GM20431 (cell line): Measurements from ENCODE around the gene GOLGA3.
"Not testable (repeated sequence)": the region's sequence is repeated elsewhere in the genome, so short reads cannot be mapped to it uniquely, and the experiment has no call there.

Source experiments
- in situ Hi-C: fragments of 300-500 bp; cut with MseI, MboI; formaldehyde crosslinking; loops from one replicate; pipeline ENCODE4 v1.15.0; 2020; ENCODE audit warnings: low sequenced_read_pairs; ENCODE audit not compliant: unreplicated experiment

GOLGA3 gene

DNA sequence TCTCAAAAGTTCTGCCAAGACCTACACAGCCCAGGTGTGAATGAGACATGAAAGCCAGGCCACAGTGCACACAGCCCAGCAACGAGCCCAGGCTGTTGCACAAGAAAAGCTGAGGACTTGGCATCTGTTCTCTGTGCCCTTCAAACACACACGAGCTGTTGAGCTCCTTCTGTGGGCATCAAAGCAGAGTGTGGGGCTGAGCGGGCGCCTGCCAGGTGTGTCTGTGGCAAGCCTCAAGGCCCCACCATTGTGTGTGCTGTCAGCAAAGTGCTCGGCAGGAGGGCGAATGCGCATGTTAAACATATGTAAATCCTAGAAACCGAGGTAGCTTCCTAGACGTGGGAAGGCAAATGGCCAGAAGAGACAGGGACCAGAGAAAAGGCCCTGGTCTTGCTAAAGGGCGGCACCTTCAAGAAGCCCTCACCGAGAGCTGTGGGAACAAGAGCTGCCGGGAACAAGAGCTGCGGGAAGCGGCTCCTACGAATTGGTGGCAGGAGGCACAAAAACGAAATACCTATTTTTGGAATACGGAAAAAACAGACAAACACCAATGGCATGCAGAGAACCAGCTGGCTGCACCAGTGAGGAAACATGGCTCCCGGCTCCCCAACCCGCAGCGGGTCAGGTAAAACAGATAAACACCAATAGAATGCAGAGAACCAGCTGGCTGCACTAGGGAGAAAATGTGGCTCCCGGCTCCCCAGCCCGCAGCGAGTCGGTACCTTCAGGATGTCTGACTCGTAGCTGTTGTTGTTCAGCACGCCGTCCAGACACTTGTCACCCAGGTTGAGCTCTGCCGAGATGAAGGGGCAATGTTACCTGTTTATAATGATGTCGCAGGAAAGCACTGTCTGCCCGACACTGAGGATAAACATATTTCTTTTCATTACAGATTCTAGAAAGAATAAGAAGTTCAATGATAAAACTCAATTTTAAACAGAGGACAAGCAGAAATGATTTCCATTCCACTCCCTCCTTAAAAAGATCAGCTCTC, 19.0 kb upstream of the GOLGA3 start:
- in situ Hi-C loops = no loop called here

DNA sequence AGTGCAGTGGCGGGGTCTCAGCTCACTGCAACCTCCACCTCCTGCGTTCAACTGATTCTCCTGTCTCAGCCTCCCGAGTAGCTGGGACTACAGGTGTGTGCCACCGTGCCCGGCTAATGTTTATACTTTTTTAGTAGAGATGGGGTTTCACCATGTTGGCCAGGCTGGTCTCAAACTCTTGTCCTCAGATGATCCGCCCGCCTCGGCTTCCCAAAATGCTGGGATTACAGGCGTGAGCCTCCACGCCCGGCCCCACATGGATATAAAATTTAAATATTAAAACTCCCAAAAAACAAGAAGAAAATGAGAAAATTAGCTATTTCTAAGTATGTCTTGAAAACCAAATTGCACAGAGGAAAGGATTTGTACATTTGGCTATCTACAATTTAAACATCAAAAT, 16.0 kb upstream of the GOLGA3 start:
- in situ Hi-C loops = not testable (repeated sequence)

DNA sequence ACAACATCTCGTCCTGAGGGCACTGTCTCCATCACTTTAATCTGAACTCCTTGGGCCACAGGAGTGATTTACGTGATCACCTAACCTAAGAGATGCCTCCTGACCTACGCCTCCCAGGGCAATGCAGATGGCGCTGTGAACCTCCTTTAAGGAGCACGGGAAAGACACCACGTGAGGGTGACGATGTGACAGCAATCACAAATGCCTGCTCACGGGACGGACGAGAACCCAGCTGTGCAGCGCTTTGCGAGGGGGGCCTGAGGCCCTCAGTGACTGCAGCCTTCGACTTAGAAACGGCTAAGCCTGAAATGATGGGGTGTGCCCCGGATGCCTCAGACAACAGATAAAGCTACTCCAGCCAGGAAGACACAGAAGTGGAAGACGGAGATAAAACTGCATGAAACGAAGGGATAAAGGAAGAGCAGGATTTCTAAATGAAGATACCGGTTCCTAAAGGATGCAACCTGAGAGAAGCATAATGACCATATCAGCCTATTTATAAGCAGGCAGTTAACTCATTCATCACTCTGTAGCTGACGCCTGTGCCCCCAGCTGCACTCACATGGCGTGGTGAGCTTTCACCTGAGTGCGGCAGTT, 13.9 kb upstream of the GOLGA3 start:
- in situ Hi-C loops = no loop called here

DNA sequence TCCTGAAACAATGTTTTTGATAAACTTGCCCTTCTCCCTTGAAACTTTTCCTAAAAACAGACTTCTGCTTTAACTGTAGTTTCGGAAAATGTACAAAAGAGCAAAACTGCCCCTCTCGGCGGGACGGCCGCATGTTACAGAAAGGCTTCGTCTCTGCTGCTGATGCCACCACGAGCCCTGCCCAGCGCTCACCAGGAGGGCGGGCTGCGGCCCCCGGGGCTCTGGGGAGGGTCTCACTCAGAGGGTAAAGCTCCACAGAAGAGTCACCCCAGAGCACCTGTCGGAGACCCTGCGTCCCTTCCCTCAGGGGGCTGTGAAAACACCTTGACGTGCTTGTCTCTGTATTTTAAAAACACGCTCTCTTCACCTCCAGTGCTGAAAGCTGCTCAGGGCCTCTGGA, 12.5 kb upstream of the GOLGA3 start:
- in situ Hi-C loops = no loop called here

DNA sequence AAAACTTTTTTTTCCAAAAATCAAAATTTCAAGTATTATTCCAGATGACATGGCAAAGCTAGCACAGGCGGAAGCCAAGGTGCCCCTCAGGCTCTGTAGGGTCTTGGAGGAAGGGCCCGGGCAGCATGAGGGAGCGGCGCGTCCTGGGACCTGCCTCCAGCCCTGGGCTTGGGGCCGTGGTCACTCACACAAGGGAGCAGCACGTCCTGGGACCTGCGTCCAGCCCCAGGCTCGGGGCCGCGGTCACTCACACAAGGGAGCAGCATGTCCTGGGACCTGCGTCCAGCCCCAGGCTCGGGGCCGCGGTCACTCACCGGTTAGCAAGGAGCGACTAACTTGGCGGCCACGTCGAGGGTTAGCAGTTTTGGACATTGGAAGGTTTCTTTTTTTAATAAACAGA, 11.9 kb upstream of the GOLGA3 start:
- in situ Hi-C loops = no loop called here

DNA sequence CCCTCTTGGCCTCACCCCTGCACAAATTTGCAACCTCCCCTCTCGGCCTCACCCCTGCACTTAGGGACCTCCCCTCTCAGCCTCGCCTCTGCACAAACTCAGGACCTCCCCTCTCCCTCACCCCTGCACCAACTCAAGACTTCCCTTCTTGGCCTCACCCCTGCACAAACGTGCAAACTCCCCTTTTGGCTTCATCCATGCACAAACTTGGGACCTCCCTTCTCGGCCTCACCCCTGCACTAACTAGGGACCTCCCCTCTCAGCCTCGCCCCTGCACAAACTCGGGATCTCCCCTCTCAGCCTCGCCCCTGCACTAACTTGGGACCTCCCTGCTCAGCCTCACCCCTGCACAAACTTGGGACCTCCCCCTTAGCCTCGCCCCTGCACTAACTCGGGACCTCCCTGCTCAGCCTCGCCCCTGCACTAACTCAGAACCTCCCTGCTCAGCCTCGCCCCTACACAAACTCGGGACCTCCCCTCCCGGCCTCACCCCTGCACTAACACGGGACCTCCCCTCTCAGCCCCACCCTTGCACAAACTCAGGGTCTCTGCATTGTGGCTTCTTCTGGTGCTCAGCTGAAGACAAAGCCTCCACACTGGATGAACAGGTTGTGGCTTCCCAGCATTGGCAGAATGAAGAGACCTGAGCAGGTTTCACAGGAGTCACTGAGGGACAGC, 11.0 kb upstream of the GOLGA3 start:
- in situ Hi-C loops = no loop called here

DNA sequence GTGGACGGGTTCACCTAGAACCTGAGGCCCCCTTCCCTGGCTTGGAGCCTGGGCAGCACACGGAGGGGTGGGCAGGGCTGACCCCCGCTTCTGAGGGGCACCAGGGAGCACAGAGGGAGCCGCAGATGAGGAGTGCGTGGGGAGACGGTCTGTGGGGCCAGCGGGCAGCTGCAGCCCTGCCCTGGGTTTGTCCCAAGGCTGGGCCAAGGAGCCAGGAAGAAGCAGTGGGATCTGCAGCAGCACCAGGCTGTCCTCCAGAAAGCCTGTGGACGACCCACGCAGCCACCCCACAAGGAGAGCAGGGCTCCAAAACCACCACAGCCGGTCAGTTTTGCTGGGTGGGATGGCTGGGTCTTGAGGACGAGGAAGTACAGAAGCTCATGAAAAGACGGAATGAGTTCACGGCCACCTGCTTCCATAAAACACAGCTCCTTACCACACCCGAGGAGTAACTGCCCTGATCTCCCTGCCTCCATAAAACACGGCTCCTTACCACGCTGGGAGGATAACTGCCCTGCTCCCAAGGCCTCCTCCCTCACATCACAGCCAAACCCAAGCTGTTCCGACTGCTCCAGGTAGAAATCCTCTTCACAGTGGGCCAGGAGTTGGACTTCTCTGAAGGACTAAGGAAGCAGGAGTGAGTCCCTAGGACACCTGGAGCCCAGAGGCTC, 9.9 kb upstream of the GOLGA3 start:
- in situ Hi-C loops = no loop called here

DNA sequence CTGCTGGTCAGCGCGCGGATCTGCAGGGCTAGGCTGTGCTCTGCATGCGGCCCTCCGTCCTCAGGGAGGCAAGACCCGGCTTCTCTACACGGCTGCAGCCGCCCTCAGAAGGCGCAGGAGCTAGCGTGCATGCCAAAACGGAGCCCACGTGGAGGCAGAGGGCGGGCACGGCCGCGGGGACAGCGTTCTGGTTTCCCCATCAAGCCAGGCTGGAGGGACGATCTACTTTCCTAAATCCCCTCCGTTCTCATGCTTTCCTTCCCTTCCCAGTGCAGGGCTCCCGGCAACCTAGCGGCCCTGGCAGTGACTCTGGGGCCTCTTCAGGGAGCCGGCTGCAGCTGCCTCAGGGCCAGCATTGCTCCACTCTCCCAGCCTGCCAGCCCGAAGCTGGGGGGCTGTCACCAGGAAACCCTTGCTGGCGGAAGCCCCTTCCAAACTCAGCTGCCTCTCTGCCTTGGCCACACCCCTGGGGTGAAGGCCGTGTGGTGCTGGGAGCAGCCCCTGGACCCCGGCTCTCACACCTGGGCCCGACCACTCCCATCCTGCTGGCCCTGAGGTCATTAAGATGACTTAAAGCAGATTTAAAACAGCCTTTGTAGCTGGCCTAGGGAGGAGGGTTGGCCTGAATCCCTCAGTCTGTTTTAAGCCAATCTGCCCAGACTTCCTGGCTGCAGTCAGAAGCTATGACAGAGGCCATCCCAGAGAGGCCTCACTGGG, 9.2 kb upstream of the GOLGA3 start:
- in situ Hi-C loops = no loop called here

DNA sequence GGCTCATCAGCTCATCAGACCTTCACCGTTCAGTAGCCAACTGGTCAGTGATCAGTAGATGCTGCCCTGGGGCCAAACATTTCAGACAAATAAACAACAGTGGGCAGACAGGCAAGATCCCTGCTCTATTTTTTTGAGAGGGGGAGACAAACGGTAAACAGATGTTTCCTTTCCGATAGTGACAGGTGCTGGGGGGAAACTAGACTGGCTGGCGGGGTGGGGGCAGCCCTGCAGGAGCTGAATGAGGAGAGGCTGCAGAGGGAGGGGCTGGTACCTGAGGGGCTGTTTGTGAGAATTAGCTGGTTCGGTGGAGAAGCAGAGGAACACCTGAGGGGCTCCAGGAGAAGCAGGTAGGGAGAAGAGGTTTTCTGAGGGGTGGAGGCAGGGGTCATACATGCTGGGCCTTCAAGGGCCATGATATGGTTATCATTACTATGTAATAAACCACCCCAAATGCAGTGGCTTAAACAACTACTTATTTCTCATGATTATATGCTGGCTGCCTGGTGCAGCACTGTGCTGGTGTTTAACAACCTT, 8.2 kb upstream of the GOLGA3 start:
- in situ Hi-C loops = no loop called here

DNA sequence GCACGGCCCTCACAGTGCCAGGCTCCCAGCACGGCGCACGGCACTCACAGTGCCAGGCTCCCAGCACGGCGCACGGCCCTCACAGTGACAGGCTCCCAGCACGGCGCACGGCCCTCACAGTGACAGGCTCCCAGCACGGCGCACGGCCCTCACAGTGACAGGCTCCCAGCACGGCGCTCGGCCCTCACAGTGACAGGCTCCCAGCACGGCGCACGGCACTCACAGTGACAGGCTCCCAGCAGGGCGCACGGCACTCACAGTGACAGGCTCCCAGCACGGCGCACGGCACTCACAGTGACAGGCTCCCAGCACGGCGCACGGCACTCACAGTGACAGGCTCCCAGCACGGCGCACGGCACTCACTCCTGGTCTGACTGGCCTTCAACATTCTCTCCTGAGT, 7.6 kb upstream of the GOLGA3 start:
- in situ Hi-C loops = not testable (repeated sequence)

DNA sequence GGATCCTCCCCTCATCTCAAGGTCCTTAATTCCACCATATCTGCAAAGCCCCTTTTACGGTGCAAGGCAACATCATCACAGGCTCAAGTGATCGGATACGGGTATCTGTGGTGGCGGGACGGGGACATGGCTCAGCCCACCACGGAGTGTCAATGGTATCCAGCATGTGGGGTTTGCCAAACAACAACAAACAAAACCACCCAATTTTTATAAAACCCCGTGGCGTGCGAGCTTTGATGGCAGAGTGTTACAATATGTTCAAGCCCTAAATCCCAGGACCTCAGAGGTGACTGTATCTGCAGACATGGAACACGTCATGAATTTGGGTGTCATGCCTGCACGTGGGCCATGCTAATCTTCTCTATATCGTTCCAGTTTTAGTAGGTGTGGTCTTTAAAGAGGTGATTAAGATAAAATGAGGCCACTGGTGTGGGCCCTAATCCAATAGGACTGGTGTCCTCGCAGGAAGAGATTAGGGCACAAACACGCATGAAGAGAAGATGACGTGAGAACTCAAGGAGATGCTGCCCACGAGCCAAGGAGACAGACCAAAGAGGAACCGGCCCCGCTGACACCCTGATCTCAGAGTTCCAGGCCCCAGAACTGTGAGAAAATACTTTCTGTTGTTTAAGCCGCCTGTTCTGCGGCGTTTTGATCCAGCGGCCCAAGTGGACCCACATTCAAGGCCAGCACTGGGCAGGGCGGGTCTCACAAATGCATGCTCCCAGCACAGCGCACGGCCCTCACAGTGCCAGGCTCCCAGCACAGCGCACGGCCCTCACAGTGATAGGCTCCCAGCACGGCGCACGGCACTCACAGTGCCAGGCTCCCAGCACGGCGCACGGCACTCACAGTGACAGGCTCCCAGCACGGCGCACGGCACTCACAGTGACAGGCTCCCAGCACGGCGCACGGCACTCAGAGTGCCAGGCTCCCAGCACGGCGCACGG, 6.7 kb upstream of the GOLGA3 start:
- in situ Hi-C loops = no loop called here

DNA sequence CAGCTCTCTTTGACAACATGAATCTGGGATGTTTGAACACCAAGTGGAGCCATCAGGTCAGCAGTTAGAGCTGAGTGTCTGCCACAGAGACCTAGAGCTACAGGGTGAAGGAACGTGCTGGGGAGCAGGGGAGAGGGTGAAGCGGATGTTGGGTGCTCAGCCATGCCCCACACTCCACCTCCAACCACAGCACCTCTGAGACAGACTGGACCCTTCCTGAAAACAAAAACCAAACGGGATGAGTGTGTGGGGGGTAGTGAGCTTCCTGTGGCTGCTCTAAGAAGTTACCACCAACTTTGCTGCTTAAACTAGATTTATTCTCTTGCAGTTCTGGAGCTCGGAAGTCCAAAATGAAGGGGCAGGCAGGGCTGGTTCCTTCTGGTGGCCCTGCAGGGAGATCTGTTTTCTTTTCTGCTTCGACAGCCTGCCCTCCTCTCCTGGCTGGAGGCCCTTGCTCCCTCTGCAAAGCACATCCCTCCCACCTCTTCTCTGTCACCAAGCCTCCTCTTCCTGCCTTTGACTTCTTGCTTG, 5.6 kb upstream of the GOLGA3 start:
- in situ Hi-C loops = no loop called here

DNA sequence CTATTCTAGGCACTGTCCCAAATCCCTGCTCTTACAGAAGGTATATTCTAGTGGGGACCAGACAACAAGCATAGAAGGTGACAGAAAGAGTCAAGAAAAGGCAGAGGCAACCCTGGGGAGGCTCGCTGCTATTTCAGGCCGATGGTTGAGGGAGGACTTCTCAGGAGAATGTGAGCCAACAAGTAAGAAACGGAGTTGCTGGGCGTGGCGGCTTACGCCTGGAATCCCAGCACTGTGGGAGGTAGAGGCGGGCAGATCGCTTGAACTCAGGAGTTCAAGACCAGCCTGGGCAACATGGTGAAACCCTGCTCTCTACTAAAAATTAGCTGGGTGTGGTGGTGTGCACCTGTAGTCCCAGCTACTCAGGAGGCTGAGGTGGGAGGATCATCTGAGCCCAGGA, 4.7 kb upstream of the GOLGA3 start:
- in situ Hi-C loops = no loop called here

DNA sequence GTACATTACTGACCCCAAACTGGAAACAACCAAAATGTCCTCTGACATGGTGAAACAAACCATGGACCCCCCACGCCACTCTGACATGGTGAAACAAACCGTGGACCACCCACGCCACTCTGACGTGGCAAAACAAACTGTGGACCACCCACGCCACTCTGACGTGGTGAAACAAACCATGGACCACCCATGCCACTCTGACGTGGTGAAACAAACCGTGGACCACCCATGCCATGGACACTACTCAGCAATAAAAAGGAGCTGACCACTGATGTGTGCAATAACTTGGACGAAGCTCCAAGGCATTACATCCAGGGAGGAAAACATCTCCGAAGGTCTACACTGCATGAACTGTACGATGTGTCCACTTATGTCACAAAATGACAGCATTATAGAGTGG, 3.1 kb upstream of the GOLGA3 start:
- in situ Hi-C loops = no loop called here

DNA sequence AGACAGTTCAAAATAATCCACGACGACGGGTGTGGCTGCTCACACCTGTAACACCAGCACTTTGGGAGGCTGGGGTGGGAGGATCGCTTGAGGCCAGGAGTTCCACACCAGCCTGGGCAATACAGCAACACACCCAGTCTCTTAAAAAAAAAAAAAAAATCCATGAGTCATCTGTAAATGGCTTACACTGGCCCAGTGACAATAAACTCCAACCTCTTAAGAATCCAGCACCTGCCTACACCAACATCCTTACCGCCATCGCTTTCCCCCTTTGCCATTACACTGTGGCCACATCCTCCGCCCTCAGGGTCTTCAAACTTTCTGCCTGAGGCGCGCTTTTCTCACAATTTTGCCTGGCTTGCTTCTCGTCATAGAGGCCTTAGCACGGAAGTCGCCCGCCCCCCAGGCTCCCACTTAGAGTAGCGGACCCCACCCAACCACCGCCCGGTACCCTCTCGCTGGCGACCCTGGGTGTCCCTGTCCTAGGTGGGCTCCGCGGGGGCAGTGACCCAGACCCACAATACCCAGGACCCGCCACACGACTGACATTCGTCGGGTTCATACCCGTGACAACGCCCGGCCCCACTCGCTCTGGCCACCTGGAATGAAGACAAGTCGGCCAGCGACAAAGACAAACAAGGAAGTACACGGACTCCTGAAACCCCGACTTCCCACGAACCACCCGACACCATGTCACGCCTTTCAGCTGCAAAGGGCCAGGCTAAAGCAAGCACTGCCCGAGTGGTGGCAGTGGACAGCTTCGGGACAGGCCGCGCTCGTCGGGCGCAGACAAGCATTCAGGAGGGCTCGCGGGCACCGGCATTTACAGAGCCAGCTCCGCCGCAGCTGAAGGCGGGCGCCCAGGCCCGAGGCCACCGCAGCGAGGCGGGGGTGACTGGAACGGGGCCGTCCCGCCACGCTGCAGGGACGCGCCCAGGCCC, 636 bp downstream of the GOLGA3 start:
- in situ Hi-C loops = no loop called here

DNA sequence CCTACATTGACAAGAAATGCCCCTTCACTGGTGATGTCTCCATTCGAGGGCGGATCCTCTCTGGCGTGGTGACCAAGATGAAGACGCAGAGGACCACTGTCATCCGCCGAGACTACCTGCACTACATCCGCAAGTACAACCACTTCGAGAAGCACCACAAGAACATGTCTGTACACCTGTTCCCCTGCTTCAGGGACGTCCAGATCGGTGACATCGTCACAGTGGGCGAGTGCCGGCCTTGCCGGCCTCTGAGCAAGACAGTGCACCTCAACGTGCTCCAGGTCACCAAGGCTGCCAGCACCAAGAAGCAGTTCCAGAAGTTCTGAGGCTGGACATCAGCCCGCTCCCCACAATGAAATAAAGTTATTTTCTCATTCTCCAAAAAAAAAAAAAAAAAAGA, 2.8 kb downstream of the GOLGA3 start:
- in situ Hi-C loops = no loop called here

DNA sequence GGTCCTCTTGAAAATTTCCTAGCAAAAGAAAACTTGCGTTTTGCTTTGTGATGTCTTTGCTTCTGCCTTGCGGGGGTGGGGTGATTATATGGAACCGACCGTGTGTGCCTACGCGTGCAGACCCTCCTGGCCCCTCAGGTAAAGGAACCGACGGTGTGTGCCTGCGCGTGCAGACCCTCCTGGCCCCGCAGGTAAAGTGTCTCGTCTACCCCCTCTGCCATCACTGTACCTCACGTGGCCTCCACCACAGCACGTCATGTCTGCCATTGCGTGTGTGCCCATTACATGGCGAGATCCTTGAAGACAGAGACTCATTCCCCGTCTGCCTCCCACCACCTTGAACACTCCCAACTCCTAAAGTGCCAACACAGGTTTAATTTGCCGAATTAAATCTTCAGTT, 3.6 kb downstream of the GOLGA3 start:
- in situ Hi-C loops = no loop called here
